8988T (cell line): ENCODE data around the gene JAK3.

Experiments
- DNase-seq: peaks from one replicate; pipeline ENCODE4 v3.0.0; 2011

Gene JAK3

DNA sequence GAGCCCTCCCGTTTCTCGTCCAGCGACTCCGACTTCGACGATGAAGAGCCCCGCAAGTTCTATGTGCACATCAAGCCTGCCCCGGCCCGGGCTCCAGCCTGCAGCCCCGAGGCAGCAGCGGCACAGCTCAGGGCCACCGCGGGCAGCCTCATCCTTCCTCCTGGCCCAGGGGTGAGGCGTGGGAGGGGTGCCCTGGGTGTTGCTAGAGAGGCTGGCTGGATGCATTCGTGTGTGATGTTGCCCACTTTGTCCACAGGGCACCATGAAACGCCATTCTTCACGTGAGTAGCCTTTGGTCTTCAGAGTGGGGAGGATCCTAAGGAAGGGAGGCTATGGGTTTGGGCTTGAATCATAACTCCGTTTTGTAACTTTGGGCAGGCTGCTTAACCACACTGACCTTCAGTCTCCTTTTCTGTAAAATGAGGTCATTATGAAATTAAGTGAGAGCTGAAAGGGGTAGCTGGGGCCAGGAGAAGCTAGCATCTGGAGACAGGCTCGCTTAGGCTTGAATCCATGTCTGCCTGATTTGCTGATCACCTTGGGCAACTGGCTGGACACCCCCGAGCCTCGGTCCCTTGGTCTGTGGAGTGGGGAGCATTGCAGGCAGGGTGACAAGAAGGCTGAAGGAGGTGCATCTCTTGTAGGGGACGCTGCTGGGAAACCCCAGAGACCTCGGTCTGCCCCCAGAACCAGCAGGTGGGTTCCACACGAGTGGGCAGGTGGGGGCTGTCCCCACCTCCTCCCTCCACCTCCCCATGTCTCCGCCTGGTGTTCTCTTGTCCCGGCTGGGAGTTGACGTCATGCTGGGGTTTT lies 71.6 kb downstream of the JAK3 start:
- DNase-seq, result no peak

DNA sequence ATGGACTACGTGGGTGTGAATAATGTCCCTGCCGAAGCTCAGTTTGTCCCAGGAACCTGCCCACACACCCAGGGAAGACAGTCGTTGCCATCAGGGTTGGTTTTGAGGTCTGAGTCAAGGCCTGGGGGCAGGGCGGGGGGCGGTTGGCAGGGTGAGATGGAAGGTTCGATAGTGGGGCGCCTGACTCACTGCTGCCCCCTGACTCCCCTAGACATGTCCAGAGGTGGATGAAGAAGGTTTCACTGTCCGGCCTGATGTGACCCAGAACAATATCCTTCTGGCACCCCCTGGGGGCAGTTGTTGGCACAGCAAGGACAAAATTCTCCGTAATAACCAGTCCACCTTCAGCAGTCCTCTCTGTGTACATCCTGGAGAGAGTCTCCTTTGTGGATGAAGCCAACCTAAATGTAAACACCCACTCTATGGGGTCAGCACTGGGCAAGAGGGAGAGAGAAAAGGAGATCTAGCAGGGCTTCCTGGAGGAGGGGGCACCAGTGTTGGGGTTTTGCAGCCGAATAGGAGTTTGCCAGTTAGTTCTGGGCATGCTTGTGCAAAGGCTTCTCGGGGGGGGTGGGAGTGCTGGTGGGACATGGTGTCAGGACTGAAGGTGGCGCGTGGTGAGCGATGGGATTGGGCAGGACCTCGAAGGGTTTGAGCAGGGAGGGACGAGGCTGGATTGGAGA lies 72.4 kb downstream of the JAK3 start:
- DNase-seq, result no peak
